A204.1 (cell line): Measurements from ENCODE around the gene RAD51B.
"Not testable (repeated sequence)": the region's sequence is repeated elsewhere in the genome, so short reads cannot be mapped to it uniquely, and the experiment has no call there.

Experiments used
- FAIRE-seq: peaks from 2 replicates; lab custom pipeline; 2012; peaks lifted over from hg19 to GRCh38; lab: Jason Lieb, UNC

The RAD51B gene

GRCh38 chr14:68253878-68254528 lies 434.4 kb downstream of the RAD51B start:
- FAIRE-seq: peak; percentile 37

GRCh38 chr14:68254669-68255527 lies 435.3 kb downstream of the RAD51B start:
- FAIRE-seq: no peak

GRCh38 chr14:68255693-68256178 lies 436.2 kb downstream of the RAD51B start:
- FAIRE-seq: no peak

- FAIRE-seq: no peak
Observed at GRCh38 chr14:68257969-68258368, 438.4 kb downstream of the RAD51B start.

- not testable (repeated sequence) for FAIRE-seq
Observed at GRCh38 chr14:68258995-68259394, 439.4 kb downstream of the RAD51B start.

DNA sequence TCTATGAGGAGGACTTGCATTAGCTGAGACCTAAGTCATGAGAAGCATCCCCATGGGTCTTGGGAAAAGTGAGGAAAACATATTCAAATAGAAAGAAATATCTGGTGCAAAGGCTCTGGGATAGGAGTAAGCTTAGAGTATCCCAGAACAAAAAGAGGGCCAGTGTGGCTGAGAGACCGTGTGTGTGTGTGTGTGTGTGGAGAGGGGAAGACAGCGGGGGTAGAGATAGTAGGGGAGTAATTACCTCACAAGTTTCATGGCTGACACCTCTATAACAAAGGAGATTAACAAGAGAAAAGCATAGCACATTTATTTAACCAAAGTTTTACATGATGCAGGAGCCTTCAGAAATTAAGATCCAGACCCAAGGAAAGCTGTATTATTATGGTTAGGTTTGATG lies 440.5 kb downstream of the RAD51B start:
- FAIRE-seq: no peak

DNA sequence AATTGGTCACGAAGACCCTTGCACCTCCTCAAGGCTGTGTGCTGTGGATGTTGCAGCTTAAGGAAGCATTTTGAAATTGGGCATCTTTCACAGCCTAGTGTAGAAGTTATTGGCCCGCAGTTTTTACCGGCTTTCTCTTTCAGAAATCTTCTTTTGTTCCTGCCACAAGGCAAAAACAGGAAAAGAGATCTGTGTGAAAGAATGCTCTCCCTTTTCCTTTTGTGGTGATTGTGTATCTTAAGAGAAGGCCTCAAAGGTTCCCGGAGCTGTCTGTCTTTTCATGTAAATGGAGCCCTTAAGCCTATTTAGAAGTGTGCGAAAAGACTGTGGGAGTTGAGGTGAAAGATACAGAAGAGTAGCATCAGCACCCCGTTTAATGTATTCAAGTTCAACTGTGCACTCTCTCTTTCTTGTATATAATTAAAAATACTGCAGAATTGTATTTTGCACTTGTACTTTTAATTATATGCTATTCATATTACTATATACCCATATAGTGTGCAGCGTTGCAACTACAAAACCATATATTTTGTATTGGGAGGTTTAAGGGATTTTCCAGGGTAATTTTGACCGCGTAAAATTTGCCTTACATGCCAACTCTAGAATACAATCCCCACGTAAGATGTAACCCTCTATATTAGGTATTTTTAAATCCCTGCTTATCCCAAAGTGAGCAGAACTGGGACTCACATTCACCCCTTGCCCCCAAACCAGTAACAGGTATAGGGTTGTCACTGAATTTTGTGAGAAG lies 441.7 kb downstream of the RAD51B start:
- FAIRE-seq: no peak

DNA sequence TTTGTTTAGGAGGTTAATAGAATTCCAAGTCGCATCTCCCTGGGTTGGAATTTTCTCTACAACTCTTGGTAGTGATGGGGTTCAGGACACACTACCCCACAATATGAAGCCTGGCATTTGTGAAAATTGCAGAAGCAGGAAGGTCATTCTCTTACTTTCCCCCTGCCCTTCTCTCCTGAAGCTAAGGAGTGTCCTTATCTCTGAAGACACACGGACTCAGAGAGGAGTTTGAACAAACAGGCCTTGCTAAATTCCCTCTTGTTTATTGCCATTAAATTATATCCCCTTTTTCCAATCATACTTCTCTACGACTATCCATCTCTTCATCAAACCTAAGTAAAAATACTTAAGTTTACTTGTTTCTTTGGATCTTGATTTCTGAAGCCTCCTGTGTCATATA lies 443.0 kb downstream of the RAD51B start:
- no peak for FAIRE-seq

GRCh38 chr14:68263563-68264259 lies 444.1 kb downstream of the RAD51B start:
- no peak for FAIRE-seq

DNA sequence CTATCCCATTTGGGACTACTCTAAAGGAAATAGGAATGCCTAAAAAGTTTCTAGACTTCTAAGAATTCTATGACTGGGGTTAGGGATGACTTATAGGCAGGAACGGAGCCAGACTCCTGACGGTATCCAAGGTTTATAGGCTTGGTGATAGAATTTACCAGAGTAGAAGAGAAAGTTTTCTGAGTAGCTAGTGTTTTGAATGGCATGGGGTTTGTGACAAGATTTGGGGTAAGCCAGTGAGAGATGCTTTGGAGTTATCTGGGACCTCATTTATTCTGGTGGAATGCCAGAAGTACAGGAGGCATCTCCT lies 444.6 kb downstream of the RAD51B start:
- FAIRE-seq: no peak

- FAIRE-seq: no peak
Observed at GRCh38 chr14:68266998-68267397, 447.4 kb downstream of the RAD51B start.

DNA sequence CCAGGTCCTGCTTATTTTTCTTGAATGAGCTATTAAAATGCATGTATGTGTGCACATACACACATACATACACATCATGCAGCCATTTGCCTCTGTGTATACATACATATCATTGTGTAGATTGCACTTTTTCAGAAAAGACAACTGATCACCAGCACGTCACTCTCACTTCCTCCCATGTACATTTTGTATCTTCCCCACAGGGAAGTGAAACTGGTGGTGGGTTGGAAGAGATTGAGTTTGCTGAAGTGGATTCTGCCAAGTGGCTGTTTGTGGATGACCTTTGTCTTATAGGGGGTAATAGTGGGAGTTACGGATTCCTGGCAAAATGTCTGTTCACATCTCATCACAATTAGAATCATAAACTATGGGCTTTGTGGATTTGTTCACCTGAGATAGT lies 448.6 kb downstream of the RAD51B start:
- no peak for FAIRE-seq

- FAIRE-seq: no peak
Observed at GRCh38 chr14:68268719-68269118, 449.1 kb downstream of the RAD51B start.

GRCh38 chr14:68269136-68269927 lies 449.8 kb downstream of the RAD51B start:
- no peak for FAIRE-seq

DNA sequence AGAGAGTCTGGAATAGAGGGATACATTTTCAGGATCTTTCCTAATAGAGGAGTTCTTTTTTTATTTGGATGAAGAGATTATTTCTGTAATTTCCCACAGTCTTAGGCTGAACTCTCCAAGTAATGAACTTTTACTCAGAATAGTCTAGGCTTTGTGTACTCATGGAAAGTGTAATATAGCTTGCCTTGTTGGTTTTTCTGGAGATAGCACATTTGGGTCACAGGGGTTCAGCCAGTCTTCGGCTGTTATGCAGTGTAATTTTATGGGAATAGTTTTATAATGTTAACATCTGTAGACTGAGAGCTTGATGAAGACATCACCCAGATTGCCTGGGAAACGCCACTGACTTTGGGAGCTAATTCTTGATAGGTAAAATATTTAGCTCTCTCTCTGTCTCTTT lies 450.8 kb downstream of the RAD51B start:
- FAIRE-seq: no peak

DNA sequence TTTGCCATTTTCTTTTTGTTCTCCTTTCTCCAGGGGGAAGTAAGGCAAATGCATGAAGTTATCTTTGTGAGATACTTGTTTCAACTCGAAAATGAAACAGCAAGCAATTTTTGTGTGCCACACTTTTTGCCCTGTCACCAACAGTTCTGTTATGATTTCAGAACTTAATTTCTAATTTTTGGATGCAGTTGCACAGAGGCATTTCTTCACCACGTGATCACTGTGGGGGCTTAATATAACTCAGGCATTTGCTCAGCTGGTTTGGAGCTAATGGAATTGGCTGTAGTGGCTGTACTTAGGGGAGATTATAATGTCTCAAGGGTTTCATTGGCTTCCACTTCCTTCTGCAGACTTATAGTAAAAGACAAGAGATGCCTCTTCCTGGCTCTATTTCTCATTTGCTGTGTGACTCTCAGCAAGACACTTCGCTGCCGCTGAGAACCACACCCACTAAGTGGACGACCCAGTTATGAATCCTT lies 452.4 kb downstream of the RAD51B start:
- no peak for FAIRE-seq

- no peak for FAIRE-seq
Observed at GRCh38 chr14:68273413-68273812, 453.8 kb downstream of the RAD51B start.

DNA sequence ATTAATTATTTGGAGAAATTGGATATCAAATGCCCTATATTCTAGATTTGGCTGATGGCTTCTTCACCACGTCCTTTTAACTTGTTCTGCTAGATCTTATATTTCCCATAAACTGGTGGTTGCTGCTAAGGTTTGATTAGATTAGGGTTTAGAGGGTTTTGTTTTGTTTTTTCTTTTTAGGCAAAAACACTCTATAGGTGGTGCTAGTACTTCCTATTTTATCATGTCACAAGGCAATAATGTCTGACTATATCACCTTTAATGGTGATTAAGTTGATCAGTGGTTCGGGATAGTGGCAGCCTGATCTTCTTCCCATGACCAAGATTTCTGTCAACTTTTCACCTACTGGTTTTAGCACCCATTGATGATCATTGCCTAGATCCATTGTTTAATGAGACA lies 455.1 kb downstream of the RAD51B start:
- no peak for FAIRE-seq

DNA sequence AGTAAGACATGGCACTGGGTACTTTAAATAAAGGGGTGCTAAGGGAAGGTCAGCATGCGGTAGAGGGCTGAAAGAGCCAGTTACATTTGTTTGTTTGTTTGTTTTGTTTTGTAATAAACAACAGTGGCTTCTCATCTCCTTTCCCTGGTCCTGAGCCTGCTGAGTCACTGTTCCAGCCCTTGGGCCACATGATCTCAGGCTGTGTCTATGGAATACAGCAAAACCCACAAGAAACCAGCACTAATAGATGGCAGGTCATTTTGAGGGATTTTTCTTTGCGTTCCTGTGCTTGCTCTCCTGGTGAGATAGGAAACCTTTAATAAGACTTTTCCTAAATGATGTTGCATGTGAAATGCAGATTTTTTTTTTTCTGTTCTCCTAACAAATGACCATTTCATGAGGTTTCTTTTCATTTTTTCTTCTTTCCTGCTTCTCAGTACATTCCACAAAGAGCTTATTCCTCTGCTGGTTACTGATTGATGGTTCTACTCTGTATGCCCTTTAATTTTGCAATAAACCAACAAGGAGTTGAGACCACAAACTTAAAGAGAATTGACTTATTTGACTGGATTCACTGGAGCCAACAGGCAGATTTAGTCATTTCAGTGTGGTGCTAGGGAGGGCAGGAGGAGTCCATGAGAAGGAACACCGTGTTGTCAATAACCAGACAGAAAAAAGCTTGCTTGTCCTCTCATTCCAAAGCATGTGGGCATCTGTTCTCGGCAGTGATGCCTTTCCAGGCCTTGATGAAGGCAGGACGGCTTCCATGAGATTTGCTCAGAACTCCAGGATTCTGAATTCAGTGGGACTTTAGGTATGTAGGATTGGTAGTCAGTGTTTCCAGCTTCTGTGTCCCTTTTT lies 459.2 kb downstream of the RAD51B start:
- FAIRE-seq: no peak

GRCh38 chr14:68279437-68279720 lies 459.8 kb downstream of the RAD51B start:
- FAIRE-seq: no peak

DNA sequence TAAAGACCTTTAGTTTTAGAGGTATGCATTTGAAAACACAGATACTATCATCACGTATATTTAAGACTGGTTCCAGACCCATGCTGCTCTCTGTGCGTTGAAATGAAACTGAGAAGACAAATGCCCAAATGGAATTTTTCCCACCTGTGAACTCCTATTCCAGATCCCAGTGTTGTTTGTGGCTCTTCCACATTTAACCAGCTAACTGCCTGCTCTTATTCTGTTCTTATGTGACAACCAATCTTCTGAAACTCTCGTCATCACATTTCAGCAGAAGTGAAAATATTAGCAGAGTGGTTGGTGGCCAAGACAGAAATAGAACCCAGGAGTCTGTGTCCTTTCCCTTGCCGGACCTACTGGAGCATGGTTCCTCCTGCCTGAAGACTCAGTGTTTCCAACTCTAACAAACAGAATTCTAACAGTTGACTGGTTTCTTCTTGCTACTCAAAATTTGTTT lies 460.2 kb downstream of the RAD51B start:
- FAIRE-seq: no peak
